Hematopoietic multipotent progenitor cell treated with erythropoietin and hydrocortisone succinate and interleukin-3 and kit ligand, for 8 days (in vitro differentiated cells): ENCODE measurements around the gene LIME1.

ENCODE experiments used
- DNase-seq: peaks from one replicate; pipeline ENCODE4 v3.0.0-alpha.2; 2015

The LIME1 gene

GRCh38 chr20:63739130-63740069, 2.9 kb downstream of the LIME1 start, which contains the start of gene SLC2A4RG:
Gene SLC2A4RG, plus strand, starts transcription at chr20:63739776. Its CDS starts 137 bp downstream, at chr20:63739913.
- peak; percentile 79 for DNase-seq

- peak; percentile 15 for DNase-seq
Observed at GRCh38 chr20:63740070-63740626, 3.7 kb downstream of the LIME1 start.

GRCh38 chr20:63740627-63741353, 4.3 kb downstream of the LIME1 start:
- peak; percentile 73 for DNase-seq

GRCh38 chr20:63741354-63741675, 4.9 kb downstream of the LIME1 start:
- DNase-seq = no peak

GRCh38 chr20:63741676-63742380, 5.4 kb downstream of the LIME1 start:
- no peak for DNase-seq

- DNase-seq = no peak
Observed at GRCh38 chr20:63742381-63743024, 6.0 kb downstream of the LIME1 start.

GRCh38 chr20:63743210-63743970, 6.9 kb downstream of the LIME1 start:
- DNase-seq = no peak

- DNase-seq = no peak
Observed at GRCh38 chr20:63744158-63744557, 7.7 kb downstream of the LIME1 start.

GRCh38 chr20:63744574-63745423, 8.3 kb downstream of the LIME1 start:
- DNase-seq = no peak

- no peak for DNase-seq
Observed at GRCh38 chr20:63745424-63745805, 9.0 kb downstream of the LIME1 start.

GRCh38 chr20:63745961-63746731, 9.7 kb downstream of the LIME1 start:
- DNase-seq = no peak

- DNase-seq = no peak
Observed at GRCh38 chr20:63746751-63747315, 10.4 kb downstream of the LIME1 start.

- DNase-seq = no peak
Observed at GRCh38 chr20:63747622-63748069, 11.2 kb downstream of the LIME1 start.

- no peak for DNase-seq
Observed at GRCh38 chr20:63748070-63748933, 11.8 kb downstream of the LIME1 start.

GRCh38 chr20:63748934-63749270, 12.4 kb downstream of the LIME1 start:
- DNase-seq = no peak

GRCh38 chr20:63749597-63750508, 13.4 kb downstream of the LIME1 start:
- no peak for DNase-seq

GRCh38 chr20:63750807-63751470, 14.5 kb downstream of the LIME1 start:
- no peak for DNase-seq
